ENCODE measurements around the gene KDM4B.

DNA sequence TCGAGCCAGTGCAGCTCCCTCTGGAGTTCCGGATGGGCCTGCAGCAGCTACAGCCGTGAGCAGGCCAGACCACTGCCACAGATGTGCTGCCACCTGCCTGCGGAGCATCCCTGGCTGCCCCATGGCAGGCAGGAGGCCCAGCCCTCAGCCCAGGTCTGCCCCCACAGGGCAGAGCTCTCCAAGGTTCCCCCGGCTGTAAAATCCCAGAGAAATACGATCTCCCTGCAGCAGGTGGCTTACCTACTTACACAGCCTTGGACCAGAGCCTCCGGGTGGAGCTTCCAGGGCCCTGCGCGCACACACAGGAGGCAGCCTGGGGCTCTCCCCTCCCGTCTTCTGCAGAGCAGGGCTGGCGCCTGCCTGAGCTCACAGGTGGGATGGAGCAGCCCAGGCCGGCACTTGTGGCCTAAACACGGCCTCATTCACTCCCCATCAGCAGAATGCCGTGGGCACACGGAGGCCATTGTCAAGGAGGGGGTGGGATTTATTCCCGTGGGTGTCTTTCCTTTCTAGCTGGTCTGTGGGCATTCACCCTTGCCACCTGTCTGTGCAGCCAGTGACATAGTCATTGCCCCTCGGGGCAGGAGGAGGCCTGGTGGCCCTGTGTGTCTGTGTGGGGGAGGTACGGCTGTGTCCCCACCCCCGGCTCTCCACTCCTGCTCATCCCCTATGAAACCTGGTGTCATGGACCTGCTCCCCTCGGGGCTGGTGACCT is 118.0 kb downstream of the KDM4B start:
- TF ChIP-seq CTCF (conservative IDR thresholded peaks at IDR 0.05) (no peak), ZFX (IDR thresholded peaks at IDR 0.05) (no peak)

All from C4-2B (cell line).